Measurements from ENCODE around the gene APOL2. TPM values are rescaled to one million over a fixed set of nuclear protein-coding genes. Genes with fewer than 3 reads are reported as not detected.
A peak's percentile ranks its signal among the peaks of the same experiment; 100 is the strongest.

The APOL2 gene
- total RNA-seq, 1 experiment from 2014 or later: 16.0 TPM

DNA sequence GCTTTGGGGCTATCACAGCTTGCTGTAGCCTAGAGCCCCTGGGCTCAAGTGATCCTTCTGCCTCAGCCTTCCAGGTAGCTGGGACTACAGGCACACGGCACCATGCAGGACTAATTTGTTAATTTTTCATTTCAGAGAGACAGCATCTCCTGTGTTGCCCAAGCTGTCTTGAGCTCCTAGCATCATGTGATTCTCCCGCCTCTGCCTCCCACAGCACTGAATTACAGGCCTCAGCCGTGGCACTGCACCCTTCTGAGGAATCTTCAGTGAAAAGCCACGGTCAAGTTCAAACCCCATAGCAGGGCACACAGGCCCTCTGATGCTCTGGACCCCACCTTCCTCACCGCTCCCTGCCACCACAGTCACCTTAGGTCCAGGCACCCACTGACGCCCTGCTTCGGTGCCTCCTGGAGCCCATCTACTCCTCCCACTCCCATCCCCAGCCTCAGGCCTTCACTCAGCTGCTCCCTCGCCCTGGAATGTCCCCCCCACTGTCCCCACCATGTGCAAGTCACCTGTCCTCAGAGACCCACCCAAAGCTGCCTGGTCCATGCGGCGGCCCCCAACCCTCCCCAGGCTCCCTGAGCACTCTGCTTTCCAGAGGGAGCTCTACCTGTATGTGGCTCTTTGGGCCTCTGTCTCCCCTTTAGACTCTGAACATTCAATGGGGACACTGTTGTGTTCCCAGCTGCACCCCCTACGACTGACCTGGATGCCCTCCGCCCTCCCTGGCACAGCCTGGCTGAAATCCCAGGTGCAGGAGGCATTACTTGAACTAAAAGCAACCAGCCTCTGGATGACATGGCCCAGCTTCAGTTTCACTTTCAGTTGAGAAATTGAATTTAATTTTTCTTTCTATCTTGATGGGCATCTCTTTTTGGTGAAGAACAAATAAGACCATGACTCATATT is 1.6 kb downstream of the APOL2 start:
- Mint-ChIP-seq H3K36me3 (ENCODE audit: insufficient read depth, unreplicated experiment) (peaks cover 33% of the 10 kb centered on the region), H3K4me3 (ENCODE audit: unreplicated experiment) (peak overlapping the region; percentile 97), H3K27ac (ENCODE audit: low read depth, unreplicated experiment) (peak overlapping the region; percentile 97), H3K27me3 (ENCODE audit: insufficient read depth, unreplicated experiment) (no peaks in the 10 kb centered on the region), H3K4me1 (ENCODE audit: insufficient read depth, unreplicated experiment) (peaks cover 28% of the 10 kb centered on the region), H3K9me3 (ENCODE audit: unreplicated experiment) (peaks cover 16% of the 10 kb centered on the region)
- intact Hi-C loops (cut with micrococcal nuclease): loop anchor here (5.0 kb wide), 1 partner anchor 40 kb away; no protein-coding TSS in a partner anchor
- no TSS peak for BruUV-seq (replicated peaks)
- CTCF ChIA-PET: interaction anchor here (0.6 to 4.4 kb wide), 8 partner anchors 37 to 611 kb away, joined by 3 to 25 read pairs (median 4); no protein-coding TSS in a partner anchor
- TF ChIP-seq, protein P1, sequence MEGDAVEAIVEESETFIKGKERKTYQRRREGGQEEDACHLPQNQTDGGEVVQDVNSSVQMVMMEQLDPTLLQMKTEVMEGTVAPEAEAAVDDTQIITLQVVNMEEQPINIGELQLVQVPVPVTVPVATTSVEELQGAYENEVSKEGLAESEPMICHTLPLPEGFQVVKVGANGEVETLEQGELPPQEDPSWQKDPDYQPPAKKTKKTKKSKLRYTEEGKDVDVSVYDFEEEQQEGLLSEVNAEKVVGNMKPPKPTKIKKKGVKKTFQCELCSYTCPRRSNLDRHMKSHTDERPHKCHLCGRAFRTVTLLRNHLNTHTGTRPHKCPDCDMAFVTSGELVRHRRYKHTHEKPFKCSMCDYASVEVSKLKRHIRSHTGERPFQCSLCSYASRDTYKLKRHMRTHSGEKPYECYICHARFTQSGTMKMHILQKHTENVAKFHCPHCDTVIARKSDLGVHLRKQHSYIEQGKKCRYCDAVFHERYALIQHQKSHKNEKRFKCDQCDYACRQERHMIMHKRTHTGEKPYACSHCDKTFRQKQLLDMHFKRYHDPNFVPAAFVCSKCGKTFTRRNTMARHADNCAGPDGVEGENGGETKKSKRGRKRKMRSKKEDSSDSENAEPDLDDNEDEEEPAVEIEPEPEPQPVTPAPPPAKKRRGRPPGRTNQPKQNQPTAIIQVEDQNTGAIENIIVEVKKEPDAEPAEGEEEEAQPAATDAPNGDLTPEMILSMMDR (IDR thresholded peaks at IDR 0.05; ENCODE audit: unreplicated experiment): no peak
- POLR2A ChIA-PET: interaction anchor here (0.6 to 2.6 kb wide), 5 partner anchors 17 to 97 kb away, joined by 3 to 7 read pairs (median 3); no protein-coding TSS in a partner anchor
- no peak for DNase-seq (ENCODE audit: unreplicated experiment)

- H3K4me1 Mint-ChIP-seq (ENCODE audit: insufficient read depth, unreplicated experiment): peaks cover 28% of the 10 kb centered on the region
- peaks cover 16% of the 10 kb centered on the region for H3K9me3 Mint-ChIP-seq (ENCODE audit: unreplicated experiment)
- BruUV-seq (replicated peaks): no TSS peak
- TF ChIP-seq, protein P1 (IDR thresholded peaks at IDR 0.05; ENCODE audit: unreplicated experiment): no peak
- no peaks in the 10 kb centered on the region for H3K27me3 Mint-ChIP-seq (ENCODE audit: insufficient read depth, unreplicated experiment)
- no peak overlapping the region for H3K27ac Mint-ChIP-seq (ENCODE audit: low read depth, unreplicated experiment)
- ChIA-PET CTCF (interaction anchor here (0.9 to 4.4 kb wide), 4 partner anchors 9 to 92 kb away, joined by 3 to 25 read pairs (median 4); no protein-coding TSS in a partner anchor), POLR2A (interaction anchor here (0.6 kb wide), 2 partner anchors 95 to 1992 kb away, joined by 3 read pairs; no protein-coding TSS in a partner anchor)
- peaks cover 41% of the 10 kb centered on the region for H3K36me3 Mint-ChIP-seq (ENCODE audit: insufficient read depth, unreplicated experiment)
- intact Hi-C loops (cut with micrococcal nuclease): loop anchor here (5.0 kb wide), 1 partner anchor 39 kb away; no protein-coding TSS in a partner anchor
- DNase-seq (ENCODE audit: unreplicated experiment): no peak
- peak overlapping the region; percentile 97 for H3K4me3 Mint-ChIP-seq (ENCODE audit: unreplicated experiment)
These were observed 2.7 kb downstream of the APOL2 start for GRCh38 chr22:36236388-36237319.

GRCh38 chr22:36235585-36235984 is 3.7 kb downstream of the APOL2 start:
- CTCF ChIA-PET: interaction anchor here (0.6 kb wide), 2 partner anchors 8 to 104 kb away, joined by 3 read pairs; no protein-coding TSS in a partner anchor
- H3K36me3 Mint-ChIP-seq (ENCODE audit: insufficient read depth, unreplicated experiment): peaks cover 52% of the 10 kb centered on the region
- BruUV-seq (replicated peaks): no TSS peak

More at GRCh38 chr22:36235585-36235984, 3.7 kb downstream of the APOL2 start:
- Mint-ChIP-seq H3K27me3 (ENCODE audit: insufficient read depth, unreplicated experiment) (no peaks in the 10 kb centered on the region), H3K9me3 (ENCODE audit: unreplicated experiment) (peaks cover 16% of the 10 kb centered on the region), H3K4me1 (ENCODE audit: insufficient read depth, unreplicated experiment) (peaks cover 28% of the 10 kb centered on the region), H3K27ac (ENCODE audit: low read depth, unreplicated experiment) (no peak overlapping the region), H3K4me3 (ENCODE audit: unreplicated experiment) (peak overlapping the region; percentile 97)
- POLR2A ChIA-PET: interaction anchor here (0.6 kb wide), 1 partner anchor 1993 kb away, joined by 3 read pairs; no protein-coding TSS in a partner anchor
- intact Hi-C loops (cut with micrococcal nuclease): loop anchor here (5.0 kb wide), 1 partner anchor 38 kb away; no protein-coding TSS in a partner anchor
- TF ChIP-seq, protein P1 (IDR thresholded peaks at IDR 0.05; ENCODE audit: unreplicated experiment): no peak
- no peak for DNase-seq (ENCODE audit: unreplicated experiment)

Measured in MCF 10A (cell line).